ENCODE data around the gene SEMA6C.

SEMA6C gene, protein sequence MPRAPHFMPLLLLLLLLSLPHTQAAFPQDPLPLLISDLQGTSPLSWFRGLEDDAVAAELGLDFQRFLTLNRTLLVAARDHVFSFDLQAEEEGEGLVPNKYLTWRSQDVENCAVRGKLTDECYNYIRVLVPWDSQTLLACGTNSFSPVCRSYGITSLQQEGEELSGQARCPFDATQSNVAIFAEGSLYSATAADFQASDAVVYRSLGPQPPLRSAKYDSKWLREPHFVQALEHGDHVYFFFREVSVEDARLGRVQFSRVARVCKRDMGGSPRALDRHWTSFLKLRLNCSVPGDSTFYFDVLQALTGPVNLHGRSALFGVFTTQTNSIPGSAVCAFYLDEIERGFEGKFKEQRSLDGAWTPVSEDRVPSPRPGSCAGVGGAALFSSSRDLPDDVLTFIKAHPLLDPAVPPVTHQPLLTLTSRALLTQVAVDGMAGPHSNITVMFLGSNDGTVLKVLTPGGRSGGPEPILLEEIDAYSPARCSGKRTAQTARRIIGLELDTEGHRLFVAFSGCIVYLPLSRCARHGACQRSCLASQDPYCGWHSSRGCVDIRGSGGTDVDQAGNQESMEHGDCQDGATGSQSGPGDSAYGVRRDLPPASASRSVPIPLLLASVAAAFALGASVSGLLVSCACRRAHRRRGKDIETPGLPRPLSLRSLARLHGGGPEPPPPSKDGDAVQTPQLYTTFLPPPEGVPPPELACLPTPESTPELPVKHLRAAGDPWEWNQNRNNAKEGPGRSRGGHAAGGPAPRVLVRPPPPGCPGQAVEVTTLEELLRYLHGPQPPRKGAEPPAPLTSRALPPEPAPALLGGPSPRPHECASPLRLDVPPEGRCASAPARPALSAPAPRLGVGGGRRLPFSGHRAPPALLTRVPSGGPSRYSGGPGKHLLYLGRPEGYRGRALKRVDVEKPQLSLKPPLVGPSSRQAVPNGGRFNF

DNA sequence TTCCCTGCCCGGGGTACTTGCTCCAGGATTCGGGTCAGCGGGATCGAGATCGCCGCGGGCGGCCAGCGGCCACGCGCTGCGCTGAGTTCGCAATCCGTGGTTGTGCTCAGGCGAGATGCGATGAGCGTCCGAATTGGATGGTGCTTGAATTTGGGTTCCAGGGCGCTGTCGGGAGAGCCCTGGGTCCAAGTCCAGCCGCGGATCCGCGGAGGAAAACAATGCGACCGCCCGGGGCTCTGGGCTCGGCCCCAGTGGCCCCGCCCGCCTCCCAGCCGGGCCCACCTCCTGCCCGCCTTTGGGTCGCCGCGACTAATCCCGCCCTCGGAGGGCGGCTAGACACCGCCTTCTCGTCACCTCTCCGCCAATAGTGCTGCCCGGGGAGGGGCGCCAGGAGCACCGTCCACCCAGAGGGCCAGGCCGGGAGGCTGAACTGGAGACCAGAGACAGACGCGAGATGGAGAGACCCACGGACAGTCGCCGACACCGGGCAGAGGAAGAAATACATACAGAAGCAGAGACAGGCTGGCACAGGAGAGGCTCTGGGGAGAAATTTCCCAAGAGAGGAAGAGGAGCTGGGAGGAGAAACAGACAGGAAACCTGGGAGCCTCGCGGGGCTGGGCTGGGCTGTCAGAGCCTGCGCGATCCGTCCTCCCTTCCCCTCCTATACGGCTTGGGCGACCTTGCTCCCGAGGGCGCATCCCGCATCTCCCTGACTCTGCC is at the start of gene SEMA6C:
TSS of gene SEMA6C (minus strand) at position 220 of the 720 bp plus-strand sequence. CDS start 4,010 bp downstream, outside the sequence.
- CTCF ChIA-PET = interaction anchor here (1.6 kb wide), 1 partner anchor 47 kb away, joined by 7 read pairs; no protein-coding TSS in a partner anchor
- Histone ChIP-seq H3K9me3 (ENCODE audit: control insufficient read depth, insufficient read depth, low read depth, low read length) (no peaks in the 10 kb centered on the region), H3K4me3 (ENCODE audit: low read depth, low read length) (peak within 1 kb of the TSS; percentile 65), H3K4me1 (ENCODE audit: control insufficient read depth, insufficient read depth, low read length) (peaks cover 3% of the 10 kb centered on the region; the same call in 1 of the 2 replicates), H3K27ac (ENCODE audit: extremely low read depth, low read depth, low read length) (no peak within 1 kb of the TSS; the same call in 1 of the 2 replicates), H3K36me3 (ENCODE audit: control insufficient read depth in 2 of 2, insufficient read depth in 1 of 2, low read length in 2 of 2) (peaks cover 0 to 5% of the 10 kb centered on the region in 2 experiments; a peak in 1 of 3 replicates)
- POLR2A ChIA-PET = no interaction called here
- TF ChIP-seq PRDM1 (tag by site-specific recombination; IDR thresholded peaks at IDR 0.05) = no peak
- no peak for TF ChIP-seq EGR2 (tag by site-specific recombination; IDR thresholded peaks at IDR 0.05; ENCODE audit: low read depth)
- no peak for TF ChIP-seq ZNF157 (tag by site-specific recombination; IDR thresholded peaks at IDR 0.05)
- TF ChIP-seq, protein P1, sequence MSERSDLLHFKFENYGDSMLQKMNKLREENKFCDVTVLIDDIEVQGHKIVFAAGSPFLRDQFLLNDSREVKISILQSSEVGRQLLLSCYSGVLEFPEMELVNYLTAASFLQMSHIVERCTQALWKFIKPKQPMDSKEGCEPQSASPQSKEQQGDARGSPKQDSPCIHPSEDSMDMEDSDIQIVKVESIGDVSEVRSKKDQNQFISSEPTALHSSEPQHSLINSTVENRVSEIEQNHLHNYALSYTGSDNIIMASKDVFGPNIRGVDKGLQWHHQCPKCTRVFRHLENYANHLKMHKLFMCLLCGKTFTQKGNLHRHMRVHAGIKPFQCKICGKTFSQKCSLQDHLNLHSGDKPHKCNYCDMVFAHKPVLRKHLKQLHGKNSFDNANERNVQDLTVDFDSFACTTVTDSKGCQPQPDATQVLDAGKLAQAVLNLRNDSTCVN (tag by site-specific recombination; optimal IDR thresholded peaks at IDR 0.05) = peak; percentile 69
- no peak for TF ChIP-seq ZBTB10 (tag by site-specific recombination; IDR thresholded peaks at IDR 0.05)
- no peak for TF ChIP-seq ZNF133 (tag by site-specific recombination; IDR thresholded peaks at IDR 0.05)
- no peak for TF ChIP-seq KLF1 (tag by site-specific recombination; IDR thresholded peaks at IDR 0.05)
- no peak for TF ChIP-seq MZF1 (tag by site-specific recombination; IDR thresholded peaks at IDR 0.05; ENCODE audit: borderline replicate concordance)
- no peak for TF ChIP-seq ZNF146 (tag by site-specific recombination; IDR thresholded peaks at IDR 0.05)
- no peak for TF ChIP-seq AEBP2 (tag by site-specific recombination; IDR thresholded peaks at IDR 0.05; ENCODE audit: borderline replicate concordance)
- no peak for TF ChIP-seq ZNF280C (tag by site-specific recombination; IDR thresholded peaks at IDR 0.05)
- TF ChIP-seq ZNF623 (tag by site-specific recombination; IDR thresholded peaks at IDR 0.05) = no peak
- TF ChIP-seq, protein P2, sequence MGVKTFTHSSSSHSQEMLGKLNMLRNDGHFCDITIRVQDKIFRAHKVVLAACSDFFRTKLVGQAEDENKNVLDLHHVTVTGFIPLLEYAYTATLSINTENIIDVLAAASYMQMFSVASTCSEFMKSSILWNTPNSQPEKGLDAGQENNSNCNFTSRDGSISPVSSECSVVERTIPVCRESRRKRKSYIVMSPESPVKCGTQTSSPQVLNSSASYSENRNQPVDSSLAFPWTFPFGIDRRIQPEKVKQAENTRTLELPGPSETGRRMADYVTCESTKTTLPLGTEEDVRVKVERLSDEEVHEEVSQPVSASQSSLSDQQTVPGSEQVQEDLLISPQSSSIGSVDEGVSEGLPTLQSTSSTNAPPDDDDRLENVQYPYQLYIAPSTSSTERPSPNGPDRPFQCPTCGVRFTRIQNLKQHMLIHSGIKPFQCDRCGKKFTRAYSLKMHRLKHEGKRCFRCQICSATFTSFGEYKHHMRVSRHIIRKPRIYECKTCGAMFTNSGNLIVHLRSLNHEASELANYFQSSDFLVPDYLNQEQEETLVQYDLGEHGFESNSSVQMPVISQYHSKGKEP (tag by site-specific recombination; IDR thresholded peaks at IDR 0.05) = no peak
- TF ChIP-seq ZNF24 (tag by site-specific recombination; IDR thresholded peaks at IDR 0.05) = no peak
- TF ChIP-seq REPIN1 (tag by site-specific recombination; IDR thresholded peaks at IDR 0.05; ENCODE audit: low read depth) = no peak
- 0 out of 2 replicates have a peak, but pooled peaks have one; percentile 1 for TF ChIP-seq ZNF843 (tag by site-specific recombination; IDR thresholded peaks at IDR 0.05)
- TF ChIP-seq, protein P3, sequence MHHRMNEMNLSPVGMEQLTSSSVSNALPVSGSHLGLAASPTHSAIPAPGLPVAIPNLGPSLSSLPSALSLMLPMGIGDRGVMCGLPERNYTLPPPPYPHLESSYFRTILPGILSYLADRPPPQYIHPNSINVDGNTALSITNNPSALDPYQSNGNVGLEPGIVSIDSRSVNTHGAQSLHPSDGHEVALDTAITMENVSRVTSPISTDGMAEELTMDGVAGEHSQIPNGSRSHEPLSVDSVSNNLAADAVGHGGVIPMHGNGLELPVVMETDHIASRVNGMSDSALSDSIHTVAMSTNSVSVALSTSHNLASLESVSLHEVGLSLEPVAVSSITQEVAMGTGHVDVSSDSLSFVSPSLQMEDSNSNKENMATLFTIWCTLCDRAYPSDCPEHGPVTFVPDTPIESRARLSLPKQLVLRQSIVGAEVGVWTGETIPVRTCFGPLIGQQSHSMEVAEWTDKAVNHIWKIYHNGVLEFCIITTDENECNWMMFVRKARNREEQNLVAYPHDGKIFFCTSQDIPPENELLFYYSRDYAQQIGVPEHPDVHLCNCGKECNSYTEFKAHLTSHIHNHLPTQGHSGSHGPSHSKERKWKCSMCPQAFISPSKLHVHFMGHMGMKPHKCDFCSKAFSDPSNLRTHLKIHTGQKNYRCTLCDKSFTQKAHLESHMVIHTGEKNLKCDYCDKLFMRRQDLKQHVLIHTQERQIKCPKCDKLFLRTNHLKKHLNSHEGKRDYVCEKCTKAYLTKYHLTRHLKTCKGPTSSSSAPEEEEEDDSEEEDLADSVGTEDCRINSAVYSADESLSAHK (tag by site-specific recombination; IDR thresholded peaks at IDR 0.05) = peak; percentile 30; the same call in 1 of the 2 replicates
- TF ChIP-seq ZNF341 (tag by site-specific recombination; IDR thresholded peaks at IDR 0.05; ENCODE audit: low read depth) = no peak; the same call in 1 of the 2 replicates
- TF ChIP-seq GFI1B (tag by site-specific recombination; IDR thresholded peaks at IDR 0.05) = no peak
- no peak for TF ChIP-seq ZNF529 (tag by site-specific recombination; IDR thresholded peaks at IDR 0.05; ENCODE audit: insufficient replicate concordance)
- no peak for TF ChIP-seq ZNF37A (tag by site-specific recombination; IDR thresholded peaks at IDR 0.05)
- TF ChIP-seq GLI4 (tag by site-specific recombination; IDR thresholded peaks at IDR 0.05) = no peak
